Measurements from ENCODE around the gene EDDM3A. TPM values are rescaled to one million over a fixed set of nuclear protein-coding genes. Genes with fewer than 3 reads are reported as not detected.

EDDM3A gene
- total and polyA plus RNA-seq, 2 experiments from 2014 or later: not detected

DNA sequence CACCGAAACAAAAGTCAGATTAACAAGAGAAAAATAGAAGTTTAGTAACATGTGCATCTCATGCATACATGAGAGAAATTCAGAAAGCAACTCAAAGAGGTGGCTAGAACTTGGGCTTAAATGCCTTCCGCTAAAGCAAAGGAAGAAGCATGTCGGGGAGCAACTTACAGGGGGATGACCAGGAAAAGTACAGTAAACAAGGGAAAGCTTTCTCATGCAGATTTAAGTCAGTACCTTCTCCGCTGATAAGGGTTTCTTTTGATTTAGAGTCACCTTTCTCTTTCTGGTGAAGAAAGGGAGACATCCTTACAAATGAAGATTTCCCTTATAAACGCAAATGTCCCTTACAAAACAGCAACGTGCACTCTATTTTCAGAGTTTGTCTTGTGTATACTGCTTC lies 29.4 kb downstream of the EDDM3A start:
- peaks cover 9% of the 10 kb centered on the region for H3K27me3 ChIP-seq
- TF ChIP-seq EZH2 (IDR thresholded peaks at IDR 0.05; ENCODE audit: borderline replicate concordance) (no peak), EZH2phosphoT487 (IDR thresholded peaks at IDR 0.05; ENCODE audit: low read depth, severe bottlenecking, unreplicated experiment) (no peak)
- TF ChIP-seq, protein P1, sequence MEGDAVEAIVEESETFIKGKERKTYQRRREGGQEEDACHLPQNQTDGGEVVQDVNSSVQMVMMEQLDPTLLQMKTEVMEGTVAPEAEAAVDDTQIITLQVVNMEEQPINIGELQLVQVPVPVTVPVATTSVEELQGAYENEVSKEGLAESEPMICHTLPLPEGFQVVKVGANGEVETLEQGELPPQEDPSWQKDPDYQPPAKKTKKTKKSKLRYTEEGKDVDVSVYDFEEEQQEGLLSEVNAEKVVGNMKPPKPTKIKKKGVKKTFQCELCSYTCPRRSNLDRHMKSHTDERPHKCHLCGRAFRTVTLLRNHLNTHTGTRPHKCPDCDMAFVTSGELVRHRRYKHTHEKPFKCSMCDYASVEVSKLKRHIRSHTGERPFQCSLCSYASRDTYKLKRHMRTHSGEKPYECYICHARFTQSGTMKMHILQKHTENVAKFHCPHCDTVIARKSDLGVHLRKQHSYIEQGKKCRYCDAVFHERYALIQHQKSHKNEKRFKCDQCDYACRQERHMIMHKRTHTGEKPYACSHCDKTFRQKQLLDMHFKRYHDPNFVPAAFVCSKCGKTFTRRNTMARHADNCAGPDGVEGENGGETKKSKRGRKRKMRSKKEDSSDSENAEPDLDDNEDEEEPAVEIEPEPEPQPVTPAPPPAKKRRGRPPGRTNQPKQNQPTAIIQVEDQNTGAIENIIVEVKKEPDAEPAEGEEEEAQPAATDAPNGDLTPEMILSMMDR (IDR thresholded peaks at IDR 0.05; ENCODE audit: poor library complexity): no peak
- H3K27ac ChIP-seq: no peak overlapping the region
- WGBS (ENCODE audit: low lambda C conversion rate, missing lambda C conversion rate): 40% methylated on average over 6 of the region's 6 CpGs
- H4K20me1 ChIP-seq (ENCODE audit: insufficient read depth, poor library complexity, severe bottlenecking): no peaks in the 10 kb centered on the region
- H3K9me2 ChIP-seq (replicated peaks; ENCODE audit: insufficient read depth): no peaks in the 10 kb centered on the region
- no peak overlapping the region for H2AFZ ChIP-seq
- no peak overlapping the region for H3K4me2 ChIP-seq
- no peaks in the 10 kb centered on the region for H3K9me3 ChIP-seq (ENCODE audit: low read depth)
- no peak overlapping the region for H3K4me3 ChIP-seq
- no peaks in the 10 kb centered on the region for H3K79me2 ChIP-seq
- H3K36me3 ChIP-seq (replicated peaks; ENCODE audit: insufficient read depth, low read depth): no peaks in the 10 kb centered on the region
- no peak for DNase-seq (ENCODE audit: low spot score)
- H3K4me1 ChIP-seq (ENCODE audit: insufficient read depth): no peaks in the 10 kb centered on the region

DNA sequence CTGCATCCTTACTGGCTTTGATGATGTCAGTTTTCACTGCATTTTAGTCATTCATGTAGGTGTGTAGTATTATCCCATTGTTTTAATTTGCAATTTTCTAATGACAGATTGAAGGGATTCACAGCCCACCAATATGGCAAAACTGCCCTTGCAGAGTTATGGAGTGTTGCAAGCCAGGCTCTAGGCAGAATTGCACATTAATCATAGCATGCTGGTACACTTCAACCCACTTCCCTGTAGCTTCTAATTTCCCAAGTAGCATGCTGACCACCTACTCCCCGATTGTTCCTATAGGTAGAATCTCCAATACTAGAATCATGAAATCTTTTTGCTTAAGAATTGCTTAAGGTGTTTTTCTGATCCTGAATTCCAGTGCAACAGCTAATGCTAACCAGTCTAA lies 30.2 kb downstream of the EDDM3A start:
- Histone ChIP-seq H3K27me3 (peaks cover 9% of the 10 kb centered on the region), H3K4me1 (ENCODE audit: insufficient read depth) (no peaks in the 10 kb centered on the region), H3K9me2 (replicated peaks; ENCODE audit: insufficient read depth) (no peaks in the 10 kb centered on the region), H2AFZ (no peak overlapping the region), H3K4me2 (no peak overlapping the region), H4K20me1 (ENCODE audit: insufficient read depth, poor library complexity, severe bottlenecking) (no peaks in the 10 kb centered on the region), H3K27ac (no peak overlapping the region), H3K9me3 (ENCODE audit: low read depth) (no peaks in the 10 kb centered on the region), H3K36me3 (replicated peaks; ENCODE audit: insufficient read depth, low read depth) (no peaks in the 10 kb centered on the region), H3K4me3 (no peak overlapping the region), H3K79me2 (no peaks in the 10 kb centered on the region)
- DNase-seq (ENCODE audit: low spot score): no peak
- WGBS (ENCODE audit: low lambda C conversion rate, missing lambda C conversion rate): 83% methylated on average over 1 of the region's 1 CpG
- no peak for TF ChIP-seq EZH2phosphoT487 (IDR thresholded peaks at IDR 0.05; ENCODE audit: low read depth, severe bottlenecking, unreplicated experiment)
- no peak for TF ChIP-seq EZH2 (IDR thresholded peaks at IDR 0.05; ENCODE audit: borderline replicate concordance)
- TF ChIP-seq, protein P1 (IDR thresholded peaks at IDR 0.05; ENCODE audit: poor library complexity): no peak

DNA sequence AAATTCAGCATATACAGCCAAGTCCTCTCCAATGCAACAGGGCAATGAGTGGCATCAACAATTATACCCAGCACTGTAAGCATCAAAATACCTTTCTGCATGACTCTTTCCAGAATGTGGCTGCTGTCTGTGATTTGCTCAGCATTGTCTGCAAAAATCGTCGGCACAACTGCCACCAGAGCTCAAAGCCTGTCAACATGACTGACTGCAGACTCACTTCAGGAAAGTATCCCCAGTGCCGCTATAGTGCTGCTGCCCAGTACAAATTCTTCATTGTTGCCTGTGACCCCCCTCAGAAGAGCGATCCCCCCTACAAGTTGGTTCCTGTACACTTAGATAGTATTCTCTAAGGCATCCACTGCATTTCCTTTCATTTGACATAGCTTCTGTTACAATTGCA lies 36.1 kb downstream of the EDDM3A start:
- TF ChIP-seq, protein P1 (IDR thresholded peaks at IDR 0.05; ENCODE audit: poor library complexity): no peak
- TF ChIP-seq EZH2 (IDR thresholded peaks at IDR 0.05; ENCODE audit: borderline replicate concordance): no peak
- no peak for TF ChIP-seq EZH2phosphoT487 (IDR thresholded peaks at IDR 0.05; ENCODE audit: low read depth, severe bottlenecking, unreplicated experiment)
- Histone ChIP-seq H3K9me3 (ENCODE audit: low read depth) (no peaks in the 10 kb centered on the region), H3K4me1 (ENCODE audit: insufficient read depth) (peaks cover 11% of the 10 kb centered on the region), H3K27ac (peak overlapping the region; percentile 71), H2AFZ (peak overlapping the region; percentile 34), H4K20me1 (ENCODE audit: insufficient read depth, poor library complexity, severe bottlenecking) (no peaks in the 10 kb centered on the region), H3K4me2 (peak overlapping the region; percentile 65), H3K27me3 (no peaks in the 10 kb centered on the region), H3K4me3 (no peak overlapping the region), H3K9me2 (replicated peaks; ENCODE audit: insufficient read depth) (no peaks in the 10 kb centered on the region), H3K36me3 (replicated peaks; ENCODE audit: insufficient read depth, low read depth) (no peaks in the 10 kb centered on the region), H3K79me2 (no peaks in the 10 kb centered on the region)
- WGBS (ENCODE audit: low lambda C conversion rate, missing lambda C conversion rate): 41% methylated on average over 4 of the region's 4 CpGs
- no peak for DNase-seq (ENCODE audit: low spot score)

All from hepatocyte (in vitro differentiated cells).